Activated effector memory CD4-positive, alpha-beta T cell treated with anti-CD3 and anti-CD28 coated beads, Interleukin-2, amount 50 U/mL, for 16 hours (primary cell): ENCODE data around the gene FLACC1.
"Not testable (repeated sequence)": the region's sequence is repeated elsewhere in the genome, so short reads cannot be mapped to it uniquely, and the experiment has no call there.

Source experiments
- DNase-seq: peaks from one replicate; pipeline ENCODE4 v3.0.0-alpha.2; 2020

Gene FLACC1

GRCh38 chr2:201357221-201357620 lies at the start of gene FLACC1:
Gene FLACC1, minus strand, starts transcription at chr2:201357345. Its CDS starts 5,941 bp downstream, at chr2:201351404.
- DNase-seq = no peak

- no peak for DNase-seq
Measured at GRCh38 chr2:201406077-201406662, 49.0 kb upstream of the FLACC1 start.

- no peak for DNase-seq
Measured at GRCh38 chr2:201404699-201405280, 47.6 kb upstream of the FLACC1 start.

GRCh38 chr2:201403880-201404279 lies 46.7 kb upstream of the FLACC1 start:
- DNase-seq = no peak

- no peak for DNase-seq
Measured at GRCh38 chr2:201402651-201403562, 45.8 kb upstream of the FLACC1 start.

- DNase-seq = no peak
Measured at GRCh38 chr2:201401815-201402214, 44.7 kb upstream of the FLACC1 start.

GRCh38 chr2:201396595-201396994 lies 39.5 kb upstream of the FLACC1 start:
- DNase-seq = no peak

GRCh38 chr2:201383136-201383535 lies 26.0 kb upstream of the FLACC1 start:
- DNase-seq = no peak

- DNase-seq = no peak
Measured at GRCh38 chr2:201378496-201379397, 21.6 kb upstream of the FLACC1 start.

- no peak for DNase-seq
Measured at GRCh38 chr2:201377218-201377617, 20.1 kb upstream of the FLACC1 start.

GRCh38 chr2:201369775-201370174 lies 12.6 kb upstream of the FLACC1 start:
- DNase-seq = no peak

- DNase-seq = not testable (repeated sequence)
Measured at GRCh38 chr2:201369318-201369717, 12.2 kb upstream of the FLACC1 start.

GRCh38 chr2:201366146-201366545 lies 9.0 kb upstream of the FLACC1 start:
- no peak for DNase-seq

GRCh38 chr2:201363857-201364560 lies 6.9 kb upstream of the FLACC1 start:
- no peak for DNase-seq

- DNase-seq = no peak
Measured at GRCh38 chr2:201362396-201362795, 5.3 kb upstream of the FLACC1 start.

- DNase-seq = no peak
Measured at GRCh38 chr2:201361078-201361733, 4.1 kb upstream of the FLACC1 start.

GRCh38 chr2:201360256-201360655 lies 3.1 kb upstream of the FLACC1 start:
- DNase-seq = no peak

- DNase-seq = no peak
Measured at GRCh38 chr2:201358684-201359083, 1.5 kb upstream of the FLACC1 start.

- no peak for DNase-seq
Measured at GRCh38 chr2:201353116-201353515, 4.0 kb downstream of the FLACC1 start.

GRCh38 chr2:201350879-201351278 lies 6.3 kb downstream of the FLACC1 start:
- no peak for DNase-seq

GRCh38 chr2:201349601-201350000 lies 7.5 kb downstream of the FLACC1 start:
- no peak for DNase-seq

- DNase-seq = no peak
Measured at GRCh38 chr2:201348758-201349157, 8.4 kb downstream of the FLACC1 start.
